NCI-H2171 (cell line): Measurements from ENCODE around the gene TTC34.

Experiments
- DNase-seq: peaks from one replicate; lab custom pipeline; 2025; lab: John Stamatoyannopoulos, UW

Gene TTC34

GRCh38 chr1:2830761-2831425, 29.4 kb upstream of the TTC34 start:
- DNase-seq = no peak

GRCh38 chr1:2829846-2830615, 28.5 kb upstream of the TTC34 start:
- DNase-seq = no peak

- DNase-seq = no peak
These were observed 27.2 kb upstream of the TTC34 start for GRCh38 chr1:2828586-2829250.

- no peak for DNase-seq
These were observed 25.3 kb upstream of the TTC34 start for GRCh38 chr1:2826736-2827292.

GRCh38 chr1:2826316-2826715, 24.8 kb upstream of the TTC34 start:
- DNase-seq = no peak

GRCh38 chr1:2825487-2826189, 24.1 kb upstream of the TTC34 start:
- DNase-seq = no peak

GRCh38 chr1:2824999-2825398, 23.5 kb upstream of the TTC34 start:
- no peak for DNase-seq

GRCh38 chr1:2823921-2824610, 22.6 kb upstream of the TTC34 start:
- no peak for DNase-seq

GRCh38 chr1:2822621-2823145, 21.2 kb upstream of the TTC34 start:
- no peak for DNase-seq

- peak; percentile 38 for DNase-seq
These were observed 20.6 kb upstream of the TTC34 start for GRCh38 chr1:2821966-2822620.

GRCh38 chr1:2821373-2821955, 20.0 kb upstream of the TTC34 start:
- DNase-seq = no peak

- no peak for DNase-seq
These were observed 19.4 kb upstream of the TTC34 start for GRCh38 chr1:2820731-2821372.

GRCh38 chr1:2819831-2820730, 18.6 kb upstream of the TTC34 start:
- no peak for DNase-seq

GRCh38 chr1:2819429-2819828, 17.9 kb upstream of the TTC34 start:
- DNase-seq = no peak

- no peak for DNase-seq
These were observed 16.5 kb upstream of the TTC34 start for GRCh38 chr1:2817784-2818564.

- no peak for DNase-seq
These were observed 15.3 kb upstream of the TTC34 start for GRCh38 chr1:2816786-2817185.

- DNase-seq = no peak
These were observed 14.1 kb upstream of the TTC34 start for GRCh38 chr1:2815551-2815950.

GRCh38 chr1:2814511-2815075, 13.1 kb upstream of the TTC34 start:
- DNase-seq = no peak
